Heart right ventricle (tissue), 16 donors: ENCODE data around the gene EGFL7. TPM values are rescaled to one million over a fixed set of nuclear protein-coding genes. Genes with fewer than 3 reads are reported as not detected.

Experiments
- ATAC-seq, 8 donors: fragments of 200-7000 bp; cut with Tn5 transposase; one replicate each; pipeline ENCODE4 v1.9.1; 2020; ENCODE audit warnings: mild to moderate bottlenecking in 8 of 8, moderate library complexity in 8 of 8, moderate number of reproducible peaks in 1 of 8
- DNase-seq, 2 donors: peaks; one replicate each; pipeline ENCODE4 v3.0.0-alpha.2; 2020
- H3K27ac ChIP-seq, 10 donors: fragments of 200-600 bp; sonication (generic) in 2 of 10; one replicate each; pipeline versions ENCODE4 v1.5.0 to v1.8.0; 2020 to 2022; ENCODE audit warnings: mild to moderate bottlenecking in 3 of 10
- H3K27me3 ChIP-seq, 7 donors: fragments of 200-600 bp; one replicate each; pipeline ENCODE4 v1.8.0; 2021 to 2022; ENCODE audit warnings: mild to moderate bottlenecking in 2 of 7
- H3K36me3 ChIP-seq, 9 donors: fragments of 200-600 bp; sonication (generic) in 1 of 9; one replicate each; pipeline versions ENCODE4 v1.5.0 to v1.8.0; 2020 to 2022; ENCODE audit warnings: mild to moderate bottlenecking in 2 of 9
- H3K4me1 ChIP-seq, 9 donors: fragments of 200-600 bp; sonication (generic) in 1 of 9; one replicate each; pipeline versions ENCODE4 v1.5.0 to v1.8.0; 2020 to 2022; ENCODE audit warnings: mild to moderate bottlenecking in 4 of 9
- H3K4me3 ChIP-seq, 10 donors: fragments of 200-600 bp; sonication (generic) in 2 of 10; one replicate each; pipeline versions ENCODE4 v1.5.0 to v1.8.0; 2020 to 2022; ENCODE audit warnings: mild to moderate bottlenecking in 7 of 10, moderate library complexity in 2 of 10
- H3K9me3 ChIP-seq, 11 donors: fragments of 200-600 bp in 10 of 11; sonication (generic) in 2 of 11; one replicate each; pipeline versions ENCODE4 v1.5.0 to v1.8.0; 2013 to 2022; ENCODE audit warnings: mild to moderate bottlenecking in 2 of 11, control low read depth in 1 of 11, moderate library complexity in 1 of 11
- CTCF ChIP-seq, 9 donors: fragments of 200-600 bp; sonication (generic) in 2 of 9; IDR thresholded peaks; one replicate each; pipeline versions ENCODE4 v1.5.0 to v1.8.0; 2021 to 2022; ENCODE audit warnings: antibody characterized with exemption in 9 of 9, mild to moderate bottlenecking in 5 of 9, moderate library complexity in 1 of 9
- WGBS, 2 donors: extraction: QIAGEN DNeasy Blood & Tissue Kit; methylation state at CpG; one replicate each; pipeline ENCODE4 v1.1.7; 2013; ENCODE audit warnings: inconsistent platforms in 1 of 2; 5-methylcytosine and 5-hydroxymethylcytosine counted together
- intact Hi-C, 10 donors: fragments of 100-400 bp; cut with DNase I; formaldehyde crosslinking; loops; one replicate each; pipeline versions ENCODE4 v1.11.1 to v1.14.2; 2022
- long read RNA-seq, 3 donors: library from polyadenylated mRNA; unstranded; transcript quantifications; one replicate each; pipeline ENCODE4 v2.0.0, GENCODE V29; 2020 to 2021
- polyA plus RNA-seq, 2 donors: library from polyadenylated mRNA; stranded (reverse); fragments of 200-250 nt; gene quantifications; one replicate each; pipeline ENCODE4 v1.2.3, GENCODE V29; 2013
- total RNA-seq, 10 donors: library from RNA; stranded (reverse); fragmentation: NEBNext Ultra II Directional in 3 of 10; extraction: Animal tissue kit (Norgen Biotek cat#: 25700) in 3 of 10; gene quantifications; one replicate each; pipeline versions ENCODE4 v1.2.1 to v1.2.4, GENCODE V29; 2021 to 2023
- donor health status: Arrhythmogenic right ventricular cardiomyopathy.
- donor health status: ischemic (EF 13 %, LVEDD 7.1; RV severe dilation, severe dysfunction).
- donor health status: healthy with polysubstance abuse.
- donor health status: DM: no; HTN: yes; CAD: no.
- donor health status: DM: no; HTN: no; CAD: no.
- donor health status: ischemic (EF 25% LVEDD 6.9; RV normal size, moderate dysfunction).
- donor health status: ischemic (EF 25% LVEDD 5.7; RV mildly dilated, moderate dysfunction).
- donor health status: healthy.
- donor health status: DM: yes; HTN: yes; CAD: no.
- donor health status: Ischemic cardiomyopathy.
- donor health status: ischemic (EF 35%, LVEDD 5.7; RV mildly dilated, moderate dysfunction).
- donor health status: nonischemic (EF 11% LVEDD 7.7; RV severe dilation, severe dysfunction).
- donor health status: DM: yes; HTN: yes; CAD: no.
- donor health status: PGD.
- donor health status: ischemic (EF 29% LVEDD 5.4; RV normal size, mild dysfunction).
- donor health status: nonischemic (EF 23%, LVEDD 6.1; RV moderate dilation, normal function).

Gene EGFL7
- total RNA-seq (100 to 1,000 TPM in 5 of 10 donors, 10 to 100 TPM in 5; 68.6 to 115 (median 99.6) TPM), polyA plus RNA-seq (100 to 1,000 TPM; 160 to 377 TPM)
- long read RNA-seq, donor 1, transcript EGFL7-204 (10 exons, 1,529 nt): major isoform, 53 of 170 reads
- long read RNA-seq, donor 1, transcript EGFL7-202 (9 exons, 1,282 nt): minor isoform, 9 of 170 reads
- long read RNA-seq, donor 1, partial matches to known transcripts: 62 of 170 reads
- long read RNA-seq, donor 1, other reads (novel, unspliced or antisense): 46 of 170 reads
- long read RNA-seq, donor 2, transcript EGFL7-202 (9 exons, 1,282 nt): minor isoform, 7 of 143 reads
- long read RNA-seq, donor 2, transcript EGFL7-204 (10 exons, 1,529 nt): major isoform, 53 of 143 reads
- long read RNA-seq, donor 2, partial matches to known transcripts: 36 of 143 reads
- long read RNA-seq, donor 2, other reads (novel, unspliced or antisense): 46 of 143 reads
- long read RNA-seq, donor 3, transcript EGFL7-204 (10 exons, 1,529 nt): major isoform, 31 of 109 reads
- long read RNA-seq, donor 3, transcript EGFL7-202 (9 exons, 1,282 nt): minor isoform, 10 of 109 reads
- long read RNA-seq, donor 3, partial matches to known transcripts: 29 of 109 reads
- long read RNA-seq, donor 3, other reads (novel, unspliced or antisense): 38 of 109 reads

GRCh38 chr9:136662656-136663581, at the start of gene EGFL7:
TSS of gene EGFL7 (plus strand) at chr9:136662916. CDS start at chr9:136668283, 5,367 bp downstream.
- ATAC-seq: peak; percentile 43 to 77 (median 70)
- peaks cover 0 to 94% (median 0%) of the 10 kb centered on the region in 7 donors for H3K27me3 ChIP-seq
- H3K36me3 ChIP-seq: peaks cover 0 to 42% (median 12%) of the 10 kb centered on the region in 9 donors
- H3K4me3 ChIP-seq: peak within 1 kb of the TSS; percentile 57 to 83 (median 76)
- intact Hi-C loops: loop anchor here in 5 of 10 donors (1.0 to 2.0 kb wide), 2 partner anchors 17 to 18 kb away; no protein-coding TSS in a partner anchor
- WGBS, 2 donors: 55 to 66% methylated on average over 38 of the region's 38 CpGs
- H3K4me1 ChIP-seq: peaks cover 0 to 35% (median 13%) of the 10 kb centered on the region in 9 donors
- H3K9me3 ChIP-seq: no peaks in the 10 kb centered on the region
- DNase-seq: peak; percentile 79 to 91
- H3K27ac ChIP-seq: peak within 1 kb of the TSS; percentile 92 to 99 (median 96)
- no peak for TF ChIP-seq CTCF (IDR thresholded peaks at IDR 0.05)

- peak in 4 of 8 donors; percentile 2 to 20 (median 11) for ATAC-seq
- peaks cover 4 to 49% (median 30%) of the 10 kb centered on the region in 9 donors for H3K4me1 ChIP-seq
- WGBS, 2 donors: 59 to 69% methylated on average over 16 to 19 of the region's 19 CpGs
- no peaks in the 10 kb centered on the region for H3K36me3 ChIP-seq
- no peak for DNase-seq
- H3K27ac ChIP-seq: peak overlapping the region in 9 of 10 donors; percentile 38 to 88 (median 84)
- TF ChIP-seq CTCF (IDR thresholded peaks at IDR 0.05): no peak
- intact Hi-C loops: loop anchor here in 1 of 10 donors (10.0 kb wide), 1 partner anchor 69 kb away; the partner anchor contains the start of gene NOTCH1
- H3K27me3 ChIP-seq: no peaks in the 10 kb centered on the region
- no peaks in the 10 kb centered on the region for H3K9me3 ChIP-seq
- H3K4me3 ChIP-seq: no peak overlapping the region
Measured at GRCh38 chr9:136613824-136614371, 48.8 kb upstream of the EGFL7 start.

GRCh38 chr9:136614372-136614922, 48.3 kb upstream of the EGFL7 start:
- DNase-seq (peak; percentile 55 to 84), ATAC-seq (peak; percentile 72 to 92 (median 82))
- whole genome bisulfite sequencing, 2 donors: 72 to 83% methylated on average over 22 of the region's 22 CpGs
- no peaks in the 10 kb centered on the region for H3K36me3 ChIP-seq
- no peaks in the 10 kb centered on the region for H3K9me3 ChIP-seq
- no peaks in the 10 kb centered on the region for H3K27me3 ChIP-seq
- peak in 1 of 9 donors; percentile 7 for TF ChIP-seq CTCF (IDR thresholded peaks at IDR 0.05)
- H3K4me1 ChIP-seq: peaks cover 4 to 54% (median 30%) of the 10 kb centered on the region in 9 donors
- intact Hi-C loops: loop anchor here in 1 of 10 donors (10.0 kb wide), 1 partner anchor 70 kb away; the partner anchor contains the start of gene NOTCH1
- peak overlapping the region; percentile 25 to 88 (median 84) for H3K27ac ChIP-seq
- H3K4me3 ChIP-seq: peak overlapping the region in 4 of 10 donors; percentile 5 to 35 (median 18)
